ENCODE measurements around the gene ATG10. TPM values are rescaled to one million over a fixed set of nuclear protein-coding genes. Genes with fewer than 3 reads are reported as not detected.
"Not testable (repeated sequence)": the region's sequence is repeated elsewhere in the genome, so short reads cannot be mapped to it uniquely, and the experiment has no call there.

ATG10 gene
- total and polyA plus RNA-seq, 11 donors, result 2.7 to 10.7 (median 5.7) TPM

- intact Hi-C loops (cut with DNase I), result loop anchor here in 3 of 10 donors (2.0 to 10.0 kb wide), 5 partner anchors 58 to 602 kb away; partner anchors contain the start of gene ATG10 (in 1 of the 3)
Measured at GRCh38 chr5:82106756-82107155, 134.9 kb downstream of the ATG10 start.

GRCh38 chr5:82107267-82107666 lies 135.4 kb downstream of the ATG10 start:
- ATAC-seq, result no peak
- intact Hi-C loops (cut with DNase I), result loop anchor here in 3 of 10 donors (2.0 to 10.0 kb wide), 5 partner anchors 58 to 602 kb away; partner anchors contain the start of gene ATG10 (in 1 of the 3)
- no peak for TF ChIP-seq POLR2A (IDR thresholded peaks at IDR 0.05)
- TF ChIP-seq CTCF (IDR thresholded peaks at IDR 0.05), result peak in 10 of 12 donors; percentile 15 to 61 (median 46)
- Histone ChIP-seq H3K9me3 (no peaks in the 10 kb centered on the region), H3K36me3 (no peaks in the 10 kb centered on the region), H3K27ac (peak overlapping the region in 1 of 12 donors; percentile 46), H3K27me3 (no peaks in the 10 kb centered on the region), H3K4me1 (peaks cover 0 to 25% (median 16%) of the 10 kb centered on the region in 12 donors), H3K4me3 (no peak overlapping the region)
- DNase-seq, result no peak

More at GRCh38 chr5:82106756-82107155, 134.9 kb downstream of the ATG10 start:
- 28 to 34% (median 32%) methylated on average over 1 of the region's 1 CpG for WGBS, 4 donors
- Histone ChIP-seq H3K27ac (peak overlapping the region in 1 of 12 donors; percentile 46), H3K36me3 (no peaks in the 10 kb centered on the region), H3K4me3 (no peak overlapping the region), H3K4me1 (peaks cover 0 to 25% (median 16%) of the 10 kb centered on the region in 12 donors), H3K9me3 (no peaks in the 10 kb centered on the region), H3K27me3 (no peaks in the 10 kb centered on the region)
- no peak for TF ChIP-seq CTCF (IDR thresholded peaks at IDR 0.05)
- no peak for TF ChIP-seq POLR2A (IDR thresholded peaks at IDR 0.05)
- ATAC-seq (peak in 1 of 4 donors; percentile 16), DNase-seq (no peak)

GRCh38 chr5:82109013-82109412 lies 137.2 kb downstream of the ATG10 start:
- peaks cover 0 to 25% (median 16%) of the 10 kb centered on the region in 12 donors for H3K4me1 ChIP-seq
- ATAC-seq, result no peak
- intact Hi-C loops (cut with DNase I), result loop anchor here in 3 of 10 donors (5.0 to 10.0 kb wide), 4 partner anchors 58 to 604 kb away; partner anchors contain the start of gene ATG10 (in 1 of the 3)
- no peaks in the 10 kb centered on the region for H3K9me3 ChIP-seq
- H3K27ac ChIP-seq, result no peak overlapping the region
- DNase-seq, result no peak
- WGBS, 4 donors, result 93 to 99% (median 96%) methylated on average over 3 of the region's 3 CpGs
- no peak for TF ChIP-seq CTCF (IDR thresholded peaks at IDR 0.05)
- no peak for TF ChIP-seq POLR2A (IDR thresholded peaks at IDR 0.05)
- no peak overlapping the region for H3K4me3 ChIP-seq
- no peaks in the 10 kb centered on the region for H3K27me3 ChIP-seq
- H3K36me3 ChIP-seq, result no peaks in the 10 kb centered on the region

GRCh38 chr5:82109915-82110314 lies 138.1 kb downstream of the ATG10 start:
- H3K36me3 ChIP-seq, H3K9me3 ChIP-seq, ATAC-seq, H3K27me3 ChIP-seq, DNase-seq, H3K27ac ChIP-seq, H3K4me3 ChIP-seq: not testable (repeated sequence)
- intact Hi-C loops (cut with DNase I), result loop anchor here in 3 of 10 donors (5.0 to 10.0 kb wide), 4 partner anchors 57 to 605 kb away; partner anchors contain the start of gene ATG10 (in 1 of the 3)
- H3K4me1 ChIP-seq, result peaks cover 0 to 25% (median 16%) of the 10 kb centered on the region in 12 donors
- 94 to 100% (median 99%) methylated on average over 2 of the region's 2 CpGs for WGBS, 4 donors

- 84 to 91% (median 89%) methylated on average over 2 of the region's 2 CpGs for WGBS, 4 donors
- intact Hi-C loops (cut with DNase I), result no loop called here
- no peak overlapping the region for H3K4me3 ChIP-seq
- peaks cover 0 to 19% (median 15%) of the 10 kb centered on the region in 12 donors for H3K4me1 ChIP-seq
- no peaks in the 10 kb centered on the region for H3K9me3 ChIP-seq
- TF ChIP-seq POLR2A (IDR thresholded peaks at IDR 0.05) (no peak), CTCF (IDR thresholded peaks at IDR 0.05) (no peak)
- DNase-seq, result no peak
- ATAC-seq, result no peak
- H3K27me3 ChIP-seq, result no peaks in the 10 kb centered on the region
- no peak overlapping the region for H3K27ac ChIP-seq
- no peaks in the 10 kb centered on the region for H3K36me3 ChIP-seq
Measured at GRCh38 chr5:82111191-82111590, 139.4 kb downstream of the ATG10 start.

Data from heart left ventricle (tissue), 16 donors.